ENCODE results near the gene RPE65.

DNA sequence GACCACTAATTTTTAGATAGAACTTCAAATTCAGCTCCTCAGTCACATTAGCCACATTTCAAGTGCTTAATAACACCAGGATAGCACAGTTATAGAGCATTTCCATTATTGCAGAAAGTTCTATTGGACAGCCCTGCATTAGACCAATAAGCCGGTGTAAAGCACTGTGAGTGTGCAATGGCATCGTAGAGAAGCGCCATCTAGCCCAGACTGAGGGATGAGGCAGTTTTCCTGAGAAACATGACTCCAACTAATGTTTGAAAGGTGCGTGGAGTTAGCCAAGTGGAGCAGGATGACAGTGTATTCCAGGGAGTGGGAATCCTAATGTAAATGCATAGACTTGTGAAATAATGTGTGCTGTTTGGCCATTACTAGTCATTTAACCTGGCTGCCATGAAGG is 7.7 kb downstream of the RPE65 start:
- TF ChIP-seq, protein P1, sequence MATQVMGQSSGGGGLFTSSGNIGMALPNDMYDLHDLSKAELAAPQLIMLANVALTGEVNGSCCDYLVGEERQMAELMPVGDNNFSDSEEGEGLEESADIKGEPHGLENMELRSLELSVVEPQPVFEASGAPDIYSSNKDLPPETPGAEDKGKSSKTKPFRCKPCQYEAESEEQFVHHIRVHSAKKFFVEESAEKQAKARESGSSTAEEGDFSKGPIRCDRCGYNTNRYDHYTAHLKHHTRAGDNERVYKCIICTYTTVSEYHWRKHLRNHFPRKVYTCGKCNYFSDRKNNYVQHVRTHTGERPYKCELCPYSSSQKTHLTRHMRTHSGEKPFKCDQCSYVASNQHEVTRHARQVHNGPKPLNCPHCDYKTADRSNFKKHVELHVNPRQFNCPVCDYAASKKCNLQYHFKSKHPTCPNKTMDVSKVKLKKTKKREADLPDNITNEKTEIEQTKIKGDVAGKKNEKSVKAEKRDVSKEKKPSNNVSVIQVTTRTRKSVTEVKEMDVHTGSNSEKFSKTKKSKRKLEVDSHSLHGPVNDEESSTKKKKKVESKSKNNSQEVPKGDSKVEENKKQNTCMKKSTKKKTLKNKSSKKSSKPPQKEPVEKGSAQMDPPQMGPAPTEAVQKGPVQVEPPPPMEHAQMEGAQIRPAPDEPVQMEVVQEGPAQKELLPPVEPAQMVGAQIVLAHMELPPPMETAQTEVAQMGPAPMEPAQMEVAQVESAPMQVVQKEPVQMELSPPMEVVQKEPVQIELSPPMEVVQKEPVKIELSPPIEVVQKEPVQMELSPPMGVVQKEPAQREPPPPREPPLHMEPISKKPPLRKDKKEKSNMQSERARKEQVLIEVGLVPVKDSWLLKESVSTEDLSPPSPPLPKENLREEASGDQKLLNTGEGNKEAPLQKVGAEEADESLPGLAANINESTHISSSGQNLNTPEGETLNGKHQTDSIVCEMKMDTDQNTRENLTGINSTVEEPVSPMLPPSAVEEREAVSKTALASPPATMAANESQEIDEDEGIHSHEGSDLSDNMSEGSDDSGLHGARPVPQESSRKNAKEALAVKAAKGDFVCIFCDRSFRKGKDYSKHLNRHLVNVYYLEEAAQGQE (IDR thresholded peaks at IDR 0.05) = no peak
- TF ChIP-seq RAD21 (conservative IDR thresholded peaks at IDR 0.05 in 1 of 2, IDR thresholded peaks at IDR 0.05 in 1 of 2) (no peak), BHLHE40 (IDR thresholded peaks at IDR 0.05; ENCODE audit: low read depth, low read length) (no peak), POLR2A (IDR thresholded peaks at IDR 0.05; ENCODE audit: low read length) (no peak)
- TF ChIP-seq, protein P2, sequence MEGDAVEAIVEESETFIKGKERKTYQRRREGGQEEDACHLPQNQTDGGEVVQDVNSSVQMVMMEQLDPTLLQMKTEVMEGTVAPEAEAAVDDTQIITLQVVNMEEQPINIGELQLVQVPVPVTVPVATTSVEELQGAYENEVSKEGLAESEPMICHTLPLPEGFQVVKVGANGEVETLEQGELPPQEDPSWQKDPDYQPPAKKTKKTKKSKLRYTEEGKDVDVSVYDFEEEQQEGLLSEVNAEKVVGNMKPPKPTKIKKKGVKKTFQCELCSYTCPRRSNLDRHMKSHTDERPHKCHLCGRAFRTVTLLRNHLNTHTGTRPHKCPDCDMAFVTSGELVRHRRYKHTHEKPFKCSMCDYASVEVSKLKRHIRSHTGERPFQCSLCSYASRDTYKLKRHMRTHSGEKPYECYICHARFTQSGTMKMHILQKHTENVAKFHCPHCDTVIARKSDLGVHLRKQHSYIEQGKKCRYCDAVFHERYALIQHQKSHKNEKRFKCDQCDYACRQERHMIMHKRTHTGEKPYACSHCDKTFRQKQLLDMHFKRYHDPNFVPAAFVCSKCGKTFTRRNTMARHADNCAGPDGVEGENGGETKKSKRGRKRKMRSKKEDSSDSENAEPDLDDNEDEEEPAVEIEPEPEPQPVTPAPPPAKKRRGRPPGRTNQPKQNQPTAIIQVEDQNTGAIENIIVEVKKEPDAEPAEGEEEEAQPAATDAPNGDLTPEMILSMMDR (IDR thresholded peaks at IDR 0.05) = 0 out of 3 replicates have a peak, but pooled peaks have one; percentile 7
